GM13976 (cell line): ENCODE measurements around the gene NCAPG.

Experiments
- DNase-seq: peaks from one replicate; pipeline ENCODE4 v3.0.0; 2012; ENCODE audit warnings: low spot score
- in situ Hi-C: fragments of 300-500 bp; cut with MboI; formaldehyde crosslinking; loops from one replicate; pipeline ENCODE4 v1.12.0; 2022; ENCODE audit warnings: low sequenced_read_pairs, mixed read lengths, inconsistent platforms; ENCODE audit not compliant: unreplicated experiment
- TF ChIP-seq, protein P1 (sequence below): IDR thresholded peaks from 2 replicates; pipeline ENCODE4 v1.5.1; 2012; ENCODE audit warnings: borderline replicate concordance, mild to moderate bottlenecking; ENCODE audit not compliant: insufficient read depth; ENCODE audit errors: extremely low read depth, missing control alignments, control extremely low read depth

The NCAPG gene

DNA sequence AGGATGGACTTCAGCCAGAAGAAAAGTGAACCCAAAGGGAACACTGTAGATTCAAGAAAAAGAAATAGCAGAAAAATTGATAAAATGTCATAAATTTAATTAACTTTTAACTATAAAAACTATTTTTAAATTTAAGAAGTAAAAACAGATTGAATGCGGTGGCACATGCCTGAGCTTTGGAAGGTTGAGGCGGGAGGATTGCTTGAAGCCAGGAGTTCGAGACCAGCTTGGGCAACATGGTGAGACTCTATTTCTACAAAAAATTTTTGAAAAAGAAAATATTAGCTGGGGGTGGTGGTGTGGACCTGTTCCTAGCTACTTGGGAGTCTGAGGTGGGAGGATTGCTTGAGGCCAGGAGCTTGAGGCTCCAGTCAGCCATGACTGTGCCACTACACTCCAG is 32.3 kb upstream of the NCAPG start:
- no peak for DNase-seq
- in situ Hi-C loops = no loop called here
- TF ChIP-seq, protein P1, sequence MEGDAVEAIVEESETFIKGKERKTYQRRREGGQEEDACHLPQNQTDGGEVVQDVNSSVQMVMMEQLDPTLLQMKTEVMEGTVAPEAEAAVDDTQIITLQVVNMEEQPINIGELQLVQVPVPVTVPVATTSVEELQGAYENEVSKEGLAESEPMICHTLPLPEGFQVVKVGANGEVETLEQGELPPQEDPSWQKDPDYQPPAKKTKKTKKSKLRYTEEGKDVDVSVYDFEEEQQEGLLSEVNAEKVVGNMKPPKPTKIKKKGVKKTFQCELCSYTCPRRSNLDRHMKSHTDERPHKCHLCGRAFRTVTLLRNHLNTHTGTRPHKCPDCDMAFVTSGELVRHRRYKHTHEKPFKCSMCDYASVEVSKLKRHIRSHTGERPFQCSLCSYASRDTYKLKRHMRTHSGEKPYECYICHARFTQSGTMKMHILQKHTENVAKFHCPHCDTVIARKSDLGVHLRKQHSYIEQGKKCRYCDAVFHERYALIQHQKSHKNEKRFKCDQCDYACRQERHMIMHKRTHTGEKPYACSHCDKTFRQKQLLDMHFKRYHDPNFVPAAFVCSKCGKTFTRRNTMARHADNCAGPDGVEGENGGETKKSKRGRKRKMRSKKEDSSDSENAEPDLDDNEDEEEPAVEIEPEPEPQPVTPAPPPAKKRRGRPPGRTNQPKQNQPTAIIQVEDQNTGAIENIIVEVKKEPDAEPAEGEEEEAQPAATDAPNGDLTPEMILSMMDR = no peak

DNA sequence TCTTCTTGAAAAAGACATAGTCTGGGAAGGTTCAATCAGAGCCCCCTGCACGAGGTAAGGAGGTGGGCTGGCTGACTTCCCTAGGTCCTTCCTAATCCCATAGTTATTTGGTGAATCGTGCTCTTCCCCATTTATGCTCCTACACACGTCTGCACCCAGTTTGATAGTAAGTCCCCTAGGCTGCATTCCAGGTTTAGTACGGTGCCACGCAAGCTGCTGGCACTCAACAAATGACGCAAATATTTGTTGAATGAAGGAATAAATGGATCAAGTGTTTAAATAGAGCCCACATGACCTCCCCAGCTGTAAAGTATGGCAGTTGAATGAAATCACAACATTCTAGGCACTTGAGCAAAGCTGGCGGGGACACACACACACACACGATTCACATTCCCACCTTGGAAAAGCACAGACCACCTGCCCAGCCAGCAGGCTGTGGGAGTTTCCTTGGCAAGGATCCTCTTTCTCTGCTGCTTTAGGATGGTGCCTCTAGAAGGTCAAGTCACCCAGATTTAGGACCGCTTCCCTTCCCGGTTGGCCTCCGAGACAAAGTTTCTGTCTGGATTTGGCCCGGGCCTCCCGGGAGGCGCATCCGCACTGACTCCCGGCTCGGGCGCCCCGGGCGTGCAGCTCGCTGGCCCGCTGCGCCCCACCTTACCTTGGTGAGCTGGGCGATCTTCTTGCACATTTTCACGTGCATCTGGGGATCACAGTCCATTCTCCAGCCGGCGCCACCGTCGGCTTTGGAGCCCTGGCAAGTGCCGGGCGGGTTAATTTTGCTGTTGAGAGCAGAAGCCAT is 30.1 kb upstream of the NCAPG start:
- TF ChIP-seq, protein P1 = no peak
- DNase-seq = peak; percentile 23
- in situ Hi-C loops = no loop called here

DNA sequence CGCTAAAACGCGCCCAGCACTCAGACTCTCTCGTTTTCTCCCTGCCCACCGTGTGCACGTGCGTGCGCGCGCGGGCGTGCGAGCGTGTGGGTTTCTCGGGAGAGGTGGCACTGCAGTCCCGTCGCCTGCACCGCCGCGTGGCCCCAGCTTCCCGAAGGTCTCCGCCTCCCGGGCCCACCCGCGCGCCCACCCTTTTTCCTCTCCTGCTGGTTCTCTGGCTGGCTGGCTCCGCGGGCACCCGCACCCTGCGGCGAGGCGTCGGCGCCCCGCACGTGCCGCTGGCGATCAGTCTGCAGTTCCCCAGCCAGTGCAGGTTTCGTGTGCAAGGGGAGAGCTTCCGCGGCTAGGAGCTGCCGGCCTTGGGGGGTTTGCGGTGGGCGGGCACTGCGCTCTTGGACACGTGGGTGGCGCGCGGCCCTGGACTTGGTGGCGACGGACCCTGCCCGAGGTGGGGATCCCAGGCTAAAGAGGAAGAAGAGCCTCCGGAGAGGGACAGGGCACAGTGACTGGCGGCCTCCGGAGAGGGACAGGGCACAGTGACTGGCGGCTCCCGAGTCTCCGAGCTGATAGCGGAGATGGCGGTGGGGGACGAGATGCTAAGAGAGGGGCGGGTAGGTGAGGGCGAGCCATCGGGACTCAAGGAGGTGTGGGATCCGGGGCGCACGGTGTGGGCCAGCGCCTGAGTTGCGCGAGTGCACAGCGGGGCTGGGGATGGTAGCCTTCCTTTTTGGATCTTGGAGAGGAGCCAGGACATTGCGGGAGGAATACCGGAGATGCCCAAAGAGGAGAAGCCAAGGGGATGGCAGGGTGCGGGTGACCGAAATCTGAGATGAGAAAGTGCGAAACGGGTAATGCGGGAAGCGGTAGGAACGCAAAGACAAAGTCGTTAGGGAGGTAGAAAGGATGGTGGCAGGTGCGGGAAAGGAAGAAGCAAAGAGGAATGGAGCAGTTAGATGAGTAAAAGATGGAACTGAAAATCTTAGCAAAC is 29.2 kb upstream of the NCAPG start, which contains the start of gene FAM184B:
Gene FAM184B, minus strand, starts transcription at position 322 of the 988 bp plus-strand sequence. CDS start 322 bp downstream, outside the sequence.
- in situ Hi-C loops = no loop called here
- peak; percentile 33 for DNase-seq
- TF ChIP-seq, protein P1 = no peak

DNA sequence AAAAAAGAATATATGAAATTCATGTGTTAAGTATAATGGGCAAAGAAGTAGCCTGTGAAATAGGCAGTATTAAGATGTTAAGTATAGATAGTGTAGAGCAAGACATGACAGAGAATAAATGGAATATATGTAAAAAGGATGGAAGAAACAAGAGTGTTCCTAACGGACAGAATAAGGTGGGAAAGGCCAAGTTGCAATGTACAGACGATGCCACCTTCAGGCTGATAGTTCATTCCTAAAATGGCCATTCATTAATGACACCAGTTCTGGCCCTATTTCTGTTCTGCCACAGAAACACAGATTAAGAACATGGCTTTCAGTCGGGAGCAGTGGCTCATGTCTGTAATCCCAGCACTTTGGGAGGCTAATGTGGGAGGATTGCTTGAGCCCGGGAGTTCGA is 24.9 kb upstream of the NCAPG start:
- in situ Hi-C loops = no loop called here
- TF ChIP-seq, protein P1 = no peak
- no peak for DNase-seq

DNA sequence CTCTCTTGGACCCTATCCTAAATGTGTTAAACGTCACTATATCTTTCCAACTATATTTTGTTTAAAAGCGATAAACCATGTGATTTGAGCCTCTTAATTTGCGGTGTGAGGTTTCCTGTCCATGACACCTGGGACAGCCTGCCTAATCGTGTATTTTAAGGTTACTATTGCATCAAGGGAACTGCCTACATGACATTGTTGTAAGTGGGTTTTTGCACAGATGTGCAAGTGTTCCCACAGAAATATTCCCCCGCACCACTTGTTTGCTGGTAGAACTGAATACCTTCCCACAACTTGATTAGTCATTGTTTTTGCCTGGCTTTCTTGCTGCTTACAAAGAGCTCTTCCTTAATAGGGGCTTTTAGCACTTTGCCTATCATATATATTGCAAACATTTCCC is 24.2 kb upstream of the NCAPG start:
- DNase-seq = no peak
- TF ChIP-seq, protein P1 = no peak
- in situ Hi-C loops = no loop called here

DNA sequence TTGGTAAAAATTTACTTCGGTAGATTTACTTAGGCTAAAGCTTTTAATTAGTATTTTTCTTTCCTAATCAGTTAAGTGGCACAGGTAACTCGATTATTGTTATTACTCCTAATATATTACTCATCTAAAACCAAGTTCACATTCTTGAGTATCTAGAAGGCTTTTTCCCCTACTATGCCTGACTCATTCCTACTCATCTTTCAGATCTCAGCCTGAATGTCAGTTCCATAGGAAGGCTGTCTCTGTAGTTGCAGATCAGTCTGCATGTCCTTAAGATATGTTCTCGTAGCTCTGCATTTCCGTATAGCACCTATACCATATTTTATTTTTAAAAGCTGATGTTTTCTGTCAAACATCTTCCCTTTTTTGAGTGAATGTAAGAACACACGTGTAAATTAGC is 23.5 kb upstream of the NCAPG start:
- DNase-seq = no peak
- TF ChIP-seq, protein P1 = no peak
- in situ Hi-C loops = no loop called here
